ENCODE results near the gene POU6F2. TPM values are rescaled to one million over a fixed set of nuclear protein-coding genes. Genes with fewer than 3 reads are reported as not detected.

POU6F2 gene
- total and polyA plus RNA-seq, 8 donors = 0.37 TPM; not detected in 7

DNA sequence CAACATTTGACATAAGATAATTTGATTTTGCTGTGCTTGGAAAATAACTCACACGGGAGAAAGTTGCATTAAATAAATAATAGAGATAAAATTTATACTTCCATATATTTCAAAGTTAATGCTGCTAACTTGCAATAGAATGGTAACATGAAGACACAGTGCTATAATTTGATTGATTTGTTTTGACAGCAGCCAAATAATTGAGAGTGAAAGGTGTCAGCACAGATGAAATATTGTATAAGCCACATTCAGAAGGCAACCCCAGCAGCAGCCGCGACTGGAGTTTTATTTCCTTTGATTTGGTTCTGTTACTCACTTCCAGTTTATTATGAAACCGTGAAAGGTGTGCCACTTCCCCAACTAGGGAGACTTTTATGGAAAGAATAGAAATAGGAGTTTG, 242.2 kb downstream of the POU6F2 start:
- Histone ChIP-seq H3K4me1 (no peaks in the 10 kb centered on the region), H3K36me3 (no peaks in the 10 kb centered on the region), H3K27me3 (no peaks in the 10 kb centered on the region), H3K27ac (no peak overlapping the region), H3K4me3 (no peak overlapping the region), H3K9me3 (no peaks in the 10 kb centered on the region)
- intact Hi-C loops (cut with DNase I; ENCODE audit: low total_unique reads) = no loop called here
- TF ChIP-seq POLR2A (IDR thresholded peaks at IDR 0.05) = no peak
- TF ChIP-seq POLR2AphosphoS5 (IDR thresholded peaks at IDR 0.05) = no peak
- no peak for DNase-seq
- WGBS, 5 donors = 76 to 80% (median 79%) methylated on average over 4 of the region's 4 CpGs

- Histone ChIP-seq H3K4me3 (no peak overlapping the region), H3K4me1 (no peaks in the 10 kb centered on the region), H3K27me3 (no peaks in the 10 kb centered on the region), H3K27ac (no peak overlapping the region), H3K9me3 (no peaks in the 10 kb centered on the region), H3K36me3 (no peaks in the 10 kb centered on the region)
- TF ChIP-seq POLR2AphosphoS5 (IDR thresholded peaks at IDR 0.05) = no peak
- DNase-seq = no peak
- intact Hi-C loops (cut with DNase I; ENCODE audit: low total_unique reads) = no loop called here
- WGBS, 5 donors = 42 to 60% (median 51%) methylated on average over 1 of the region's 1 CpG
Observed at GRCh38 chr7:39221901-39222300, 244.2 kb downstream of the POU6F2 start.

DNA sequence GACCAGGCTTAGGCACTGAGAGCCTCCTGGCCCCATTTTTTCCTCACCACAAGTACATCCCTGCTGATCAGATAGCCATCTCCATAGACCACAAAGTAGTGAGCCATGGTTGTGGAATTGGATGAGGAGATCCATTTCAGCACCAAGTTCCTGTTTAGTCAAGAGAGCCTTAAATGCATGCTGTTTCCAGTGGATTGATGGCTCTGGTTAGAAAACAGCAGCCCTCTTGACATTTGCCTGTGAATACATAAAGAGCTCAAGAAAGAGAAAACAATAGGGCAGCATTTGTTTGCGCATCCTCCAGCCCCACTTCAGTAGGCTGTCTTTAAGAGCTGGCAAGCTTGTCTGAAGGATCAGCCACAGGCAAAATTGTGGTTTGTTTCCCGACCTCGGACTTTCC, 251.2 kb downstream of the POU6F2 start:
- Histone ChIP-seq H3K4me3 (no peak overlapping the region), H3K9me3 (no peaks in the 10 kb centered on the region), H3K27me3 (no peaks in the 10 kb centered on the region), H3K4me1 (no peaks in the 10 kb centered on the region), H3K36me3 (no peaks in the 10 kb centered on the region), H3K27ac (no peak overlapping the region)
- 33 to 49% (median 42%) methylated on average over 3 of the region's 3 CpGs for WGBS, 5 donors
- TF ChIP-seq POLR2A (IDR thresholded peaks at IDR 0.05) = no peak
- TF ChIP-seq EP300 (IDR thresholded peaks at IDR 0.05) = no peak
- no peak for TF ChIP-seq CTCF (IDR thresholded peaks at IDR 0.05)
- TF ChIP-seq POLR2AphosphoS5 (IDR thresholded peaks at IDR 0.05) = no peak
- intact Hi-C loops (cut with DNase I; ENCODE audit: low total_unique reads) = no loop called here
- no peak for DNase-seq

DNA sequence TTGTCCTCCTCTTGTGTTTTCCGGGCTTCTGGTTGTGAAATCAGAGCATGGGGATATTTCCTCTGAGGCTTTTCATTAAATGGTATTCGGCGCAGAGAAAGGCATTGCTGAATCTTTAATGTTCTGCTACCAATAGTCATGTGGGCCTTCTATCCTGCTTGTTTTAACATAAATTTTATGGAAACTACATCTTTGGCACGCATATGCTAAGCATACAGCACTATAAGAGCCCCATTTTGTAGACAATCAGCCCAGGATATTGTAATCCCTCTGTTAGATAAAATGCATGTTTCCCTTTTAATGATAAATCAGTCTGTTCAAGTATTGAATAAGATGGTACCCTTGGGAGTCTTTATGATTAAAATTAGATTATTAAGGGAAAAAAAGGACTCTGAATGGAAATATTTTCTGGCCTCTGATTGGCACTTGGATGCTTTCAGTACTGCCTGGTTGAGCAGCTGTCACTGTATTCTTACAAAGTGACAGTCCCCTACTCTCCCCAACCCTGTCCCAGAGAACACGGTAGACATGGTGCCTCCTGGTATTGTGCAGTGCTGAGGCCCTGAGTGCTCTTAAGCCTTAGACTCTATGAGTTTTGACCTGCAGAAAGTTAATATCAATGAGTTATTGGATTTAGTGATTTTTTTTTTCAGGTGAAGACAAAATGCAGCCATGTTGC, 256.3 kb downstream of the POU6F2 start:
- intact Hi-C loops (cut with DNase I; ENCODE audit: low total_unique reads) = no loop called here
- Histone ChIP-seq H3K36me3 (no peaks in the 10 kb centered on the region), H3K4me1 (no peaks in the 10 kb centered on the region), H3K4me3 (no peak overlapping the region), H3K27me3 (no peaks in the 10 kb centered on the region), H3K27ac (no peak overlapping the region), H3K9me3 (no peaks in the 10 kb centered on the region)
- no peak for TF ChIP-seq POLR2AphosphoS5 (IDR thresholded peaks at IDR 0.05)
- no peak for TF ChIP-seq CTCF (IDR thresholded peaks at IDR 0.05)
- TF ChIP-seq POLR2A (IDR thresholded peaks at IDR 0.05) = no peak
- TF ChIP-seq EP300 (IDR thresholded peaks at IDR 0.05) = no peak
- 82 to 94% (median 89%) methylated on average over 5 of the region's 5 CpGs for WGBS, 5 donors
- DNase-seq = no peak

GRCh38 chr7:39238234-39238869, 260.6 kb downstream of the POU6F2 start:
- no peak overlapping the region for H3K4me3 ChIP-seq

More at GRCh38 chr7:39238234-39238869, 260.6 kb downstream of the POU6F2 start:
- H3K9me3 ChIP-seq = peaks cover 0 to 4% (median 0%) of the 10 kb centered on the region in 4 donors
- no peaks in the 10 kb centered on the region for H3K4me1 ChIP-seq
- intact Hi-C loops (cut with DNase I; ENCODE audit: low total_unique reads) = no loop called here
- DNase-seq = no peak
- no peaks in the 10 kb centered on the region for H3K36me3 ChIP-seq
- no peaks in the 10 kb centered on the region for H3K27me3 ChIP-seq
- 56 to 78% (median 71%) methylated on average over 11 to 12 of the region's 12 CpGs for WGBS, 5 donors
- TF ChIP-seq CTCF (IDR thresholded peaks at IDR 0.05) (no peak), EP300 (IDR thresholded peaks at IDR 0.05) (no peak), POLR2A (IDR thresholded peaks at IDR 0.05) (no peak), POLR2AphosphoS5 (IDR thresholded peaks at IDR 0.05) (no peak)
- no peak overlapping the region for H3K27ac ChIP-seq
